Tibial artery (tissue), 4 donors: Measurements from ENCODE around the gene MYO1H.

Experiments
- DNase-seq, 2 donors: peaks; one replicate each; pipeline ENCODE4 v3.0.0-alpha.2; 2019
- H3K27ac ChIP-seq, 2 donors: fragments of 200-600 bp; sonication (generic) in 1 of 2; 1 replicate in 1 of 2; 2 replicates in 1 of 2; pipeline ENCODE4 v1.5.1; 2018 to 2019; ENCODE audit warnings: mild to moderate bottlenecking in 1 of 2
- H3K27me3 ChIP-seq, 2 donors: fragments of 200-600 bp; sonication (generic) in 1 of 2; one replicate each; pipeline versions ENCODE4 v1.5.1 to v1.6.0; 2016 to 2019
- H3K36me3 ChIP-seq, 3 donors: fragments of 200-600 bp; sonication (generic) in 2 of 3; one replicate each; pipeline ENCODE4 v1.5.1; 2016 to 2019; ENCODE audit warnings: mild to moderate bottlenecking in 2 of 3
- H3K4me1 ChIP-seq, 4 donors: fragments of 200-600 bp; sonication (generic) in 2 of 4; 1 replicate in 3 of 4; 2 replicates in 1 of 4; pipeline ENCODE4 v1.5.1; 2016 to 2019
- H3K4me3 ChIP-seq, 2 donors: fragments of 200-600 bp; sonication (generic) in 1 of 2; 1 replicate in 1 of 2; 2 replicates in 1 of 2; pipeline ENCODE4 v1.5.1; 2018 to 2019; ENCODE audit warnings: mild to moderate bottlenecking in 2 of 2
- H3K9me3 ChIP-seq, 3 donors: fragments of 200-600 bp; sonication (generic) in 1 of 3; one replicate each; pipeline ENCODE4 v1.5.1; 2016 to 2019
- CTCF ChIP-seq, 2 experiments: fragments of 200-600 bp in 1 of 2; fragments of 450-650 bp in 1 of 2; IDR thresholded peaks; one replicate each; pipeline ENCODE4 v1.5.1; 2017 to 2019; ENCODE audit warnings: antibody characterized with exemption in 2 of 2, mild to moderate bottlenecking in 1 of 2, moderate library complexity in 1 of 2
- intact Hi-C: fragments of 100-400 bp; cut with DNase I; formaldehyde crosslinking; loops from one replicate; pipeline ENCODE4 v1.15.0; 2023; ENCODE audit warnings: low total_unique reads

The MYO1H gene

DNA sequence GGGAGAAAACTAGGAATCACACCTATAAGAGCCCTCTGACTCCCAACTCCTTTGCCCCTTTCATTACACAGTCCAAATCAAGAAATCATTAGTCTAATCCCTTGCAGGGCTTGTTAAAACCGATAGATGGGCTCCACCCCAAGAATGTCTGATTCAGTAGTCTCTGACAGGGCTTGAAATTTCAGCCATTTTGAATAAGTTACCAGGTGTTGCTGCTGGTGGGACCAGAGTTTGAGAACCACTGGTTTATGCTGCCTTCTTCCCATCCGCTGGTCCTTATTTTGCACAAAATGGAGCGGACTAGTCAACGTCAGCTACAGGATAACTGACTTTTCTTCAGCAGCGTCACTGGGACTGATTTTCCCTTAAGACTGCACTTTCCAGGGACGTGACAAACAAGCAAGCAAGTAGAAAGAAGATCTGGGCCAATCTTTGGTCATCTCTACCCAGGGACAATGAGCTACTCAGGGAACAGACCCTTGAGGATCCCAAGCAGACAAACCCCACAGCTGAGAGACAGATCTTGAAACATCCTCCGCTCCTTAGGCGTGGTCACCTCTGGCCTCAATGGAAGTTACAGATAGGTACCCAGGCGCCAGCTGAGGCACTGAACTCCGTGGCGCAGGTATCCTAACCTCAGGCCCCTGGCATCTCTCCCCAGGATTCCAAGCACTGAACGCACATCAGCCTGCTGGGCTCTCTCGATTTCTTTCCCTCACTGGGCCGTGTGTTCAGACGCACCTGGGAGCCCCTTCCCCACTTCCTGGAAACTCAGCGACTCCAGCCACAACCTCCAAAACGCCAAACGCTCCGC is 128.5 kb downstream of the MYO1H start:
- intact Hi-C loops = loop anchor here (2.0 kb wide), 1 partner anchor 43 kb away; no protein-coding TSS in a partner anchor
- H3K27ac ChIP-seq = peak overlapping the region; percentile 94 to 96
- no peaks in the 10 kb centered on the region for H3K36me3 ChIP-seq
- peak overlapping the region; percentile 90 to 97 for H3K4me3 ChIP-seq
- no peaks in the 10 kb centered on the region for H3K9me3 ChIP-seq
- peaks cover 0 to 70% (median 62%) of the 10 kb centered on the region in 4 donors for H3K4me1 ChIP-seq
- no peak for TF ChIP-seq CTCF (IDR thresholded peaks at IDR 0.05)
- no peaks in the 10 kb centered on the region for H3K27me3 ChIP-seq
- no peak for DNase-seq

GRCh38 chr12:109476807-109477184 is 129.1 kb downstream of the MYO1H start:
- intact Hi-C loops = loop anchor here (2.0 kb wide), 1 partner anchor 44 kb away; no protein-coding TSS in a partner anchor
- Histone ChIP-seq H3K4me1 (peaks cover 0 to 64% (median 56%) of the 10 kb centered on the region in 4 donors), H3K4me3 (peak overlapping the region; percentile 90 to 97), H3K27ac (peak overlapping the region; percentile 94 to 96), H3K9me3 (no peaks in the 10 kb centered on the region), H3K36me3 (peaks cover 0 to under 1% (median 0%) of the 10 kb centered on the region in 3 donors), H3K27me3 (no peaks in the 10 kb centered on the region)
- no peak for DNase-seq
- no peak for TF ChIP-seq CTCF (IDR thresholded peaks at IDR 0.05)

- peak in 1 of 2 experiments; percentile 45 for TF ChIP-seq CTCF (IDR thresholded peaks at IDR 0.05)
- peak; percentile 88 to 92 for DNase-seq
- H3K27me3 ChIP-seq = no peaks in the 10 kb centered on the region
- H3K9me3 ChIP-seq = no peaks in the 10 kb centered on the region
- peak within 1 kb of the TSS; percentile 94 to 96 for H3K27ac ChIP-seq
- H3K4me1 ChIP-seq = peaks cover 0 to 58% (median 52%) of the 10 kb centered on the region in 4 donors
- H3K36me3 ChIP-seq = peaks cover 0 to 6% (median 0%) of the 10 kb centered on the region in 3 donors
- intact Hi-C loops = loop anchor here (2.0 kb wide), 1 partner anchor 45 kb away; no protein-coding TSS in a partner anchor
- H3K4me3 ChIP-seq = peak within 1 kb of the TSS; percentile 90 to 97
These were observed 129.7 kb downstream of the MYO1H start, which contains the start of the genes KCTD10 and UBE3B for GRCh38 chr12:109477185-109477962. Gene KCTD10 (minus strand): TSS chr12:109477300. CDS start chr12:109477262, 38 bp downstream. Gene UBE3B (plus strand): TSS chr12:109477634. CDS start chr12:109483552, 5,918 bp downstream.

DNA sequence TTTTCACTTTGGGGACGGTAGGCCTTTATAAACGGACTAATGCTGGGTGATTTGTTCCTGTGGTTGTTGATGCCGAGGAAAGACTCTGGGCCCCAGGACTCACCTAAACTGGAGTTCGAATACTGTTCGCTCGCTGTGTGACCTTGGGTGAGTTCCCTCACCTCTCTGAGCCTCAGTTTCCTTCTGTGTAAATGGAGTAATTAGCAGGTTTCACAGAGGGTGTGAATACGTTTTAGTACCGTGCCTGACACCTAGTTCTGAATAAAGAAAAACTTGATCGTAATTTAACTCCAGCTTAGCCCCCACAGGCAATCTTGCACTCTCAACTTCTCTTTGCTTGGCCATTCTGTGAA is 130.2 kb downstream of the MYO1H start:
- intact Hi-C loops = loop anchor here (2.0 kb wide), 1 partner anchor 45 kb away; no protein-coding TSS in a partner anchor

More for the DNA sequence above, 130.2 kb downstream of the MYO1H start:
- no peaks in the 10 kb centered on the region for H3K9me3 ChIP-seq
- H3K27ac ChIP-seq = peak overlapping the region; percentile 94 to 96
- no peak for TF ChIP-seq CTCF (IDR thresholded peaks at IDR 0.05)
- H3K27me3 ChIP-seq = no peaks in the 10 kb centered on the region
- H3K4me1 ChIP-seq = peaks cover 0 to 52% (median 47%) of the 10 kb centered on the region in 4 donors
- H3K4me3 ChIP-seq = peak overlapping the region; percentile 90 to 97
- no peak for DNase-seq
- peaks cover 0 to 9% (median 1%) of the 10 kb centered on the region in 3 donors for H3K36me3 ChIP-seq
